Vagina (tissue), 2 donors: ENCODE measurements around the gene DNMT3A.

Experiments
- CTCF ChIP-seq, 3 experiments: fragments of 450-650 bp in 2 of 3; fragments of 200-600 bp in 1 of 3; sonication (generic) in 1 of 3; IDR thresholded peaks; one replicate each; pipeline ENCODE4 v1.5.1; 2017 to 2019; ENCODE audit warnings: antibody characterized with exemption in 3 of 3, mild to moderate bottlenecking in 2 of 3, moderate library complexity in 2 of 3
- POLR2AphosphoS5 ChIP-seq, 2 donors: sonication (generic); formaldehyde crosslinking; IDR thresholded peaks; one replicate each; pipeline ENCODE4 v1.9.0; 2017; ENCODE audit warnings: antibody characterized with exemption in 2 of 2, mild to moderate bottlenecking in 2 of 2, low read depth in 1 of 2; ENCODE audit not compliant: insufficient read depth in 1 of 2

- no peak for TF ChIP-seq CTCF (IDR thresholded peaks at IDR 0.05)
- TF ChIP-seq POLR2AphosphoS5 (IDR thresholded peaks at IDR 0.05; ENCODE audit: insufficient read depth in 1 of 2, low read depth in 1 of 2): no peak
These were observed 25.6 kb upstream of the DNMT3A start for GRCh38 chr2:25367296-25367695.
